Caco-2 (cell line): ENCODE measurements around the gene CLDN11. TPM values are rescaled to one million over a fixed set of nuclear protein-coding genes. Genes with fewer than 3 reads are reported as not detected.

Source experiments
- BruUV-seq: library from RNA; stranded (reverse); fragments of 400-500 nt; replicated peaks from 2 replicates; lab custom pipeline; 2021; lab: Mats Ljungman, UMichigan
- CTCF ChIA-PET: fragments of 300-600 bp; sonication (Branson Sonifier 250); formaldehyde crosslinking; loops from one replicate; lab custom pipeline; 2022; ENCODE audit warnings: antibody characterized with exemption; lab: Charles Lee
- POLR2A ChIA-PET: fragments of 300-600 bp; sonication (Branson Sonifier 250); formaldehyde crosslinking; loops from one replicate; lab custom pipeline; 2022; ENCODE audit warnings: antibody characterized with exemption; lab: Charles Lee
- DNase-seq, 2 experiments: peaks; one replicate each; pipeline versions ENCODE4 v3.0.0 to v3.0.0-alpha.2; 2020 to 2022
- H3K27me3 ChIP-seq: replicated peaks from 2 replicates; pipeline ENCODE4 v1.6.0; 2011; ENCODE audit warnings: low read length; ENCODE audit not compliant: control insufficient read depth, insufficient read depth
- H3K36me3 ChIP-seq: 2 replicates; pipeline ENCODE4 v1.5.1; 2011; ENCODE audit warnings: low read length; ENCODE audit not compliant: control insufficient read depth, insufficient read depth
- H3K4me1 ChIP-seq: fragments of 250-450 bp; sonication (Bioruptor Pico); 2 replicates; pipeline ENCODE4 v1.5.1; 2020; ENCODE audit warnings: mild to moderate bottlenecking
- H3K4me3 ChIP-seq: 2 replicates; pipeline ENCODE4 v1.5.1; 2011; ENCODE audit warnings: low read depth, mild to moderate bottlenecking, control low read depth, low read length
- H3K9me3 ChIP-seq: fragments of 250-450 bp; sonication (Bioruptor Pico); 2 replicates; pipeline ENCODE4 v1.5.1; 2020; ENCODE audit warnings: mild to moderate bottlenecking, moderate library complexity
- H3K27ac Mint-ChIP-seq: one replicate; pipeline ENCODE4 v1.8.0; 2022; ENCODE audit warnings: mixed read lengths; ENCODE audit not compliant: unreplicated experiment
- H3K27me3 Mint-ChIP-seq: one replicate; pipeline ENCODE4 v1.8.0; 2022; ENCODE audit warnings: mixed read lengths; ENCODE audit not compliant: insufficient read depth, unreplicated experiment
- H3K36me3 Mint-ChIP-seq: one replicate; pipeline ENCODE4 v1.8.0; 2022; ENCODE audit warnings: mild to moderate bottlenecking, mixed read lengths; ENCODE audit not compliant: insufficient read depth, unreplicated experiment
- H3K4me1 Mint-ChIP-seq: one replicate; pipeline ENCODE4 v1.8.0; 2022; ENCODE audit warnings: low read depth, mixed read lengths; ENCODE audit not compliant: unreplicated experiment
- H3K4me3 Mint-ChIP-seq: one replicate; pipeline ENCODE4 v1.8.0; 2022; ENCODE audit warnings: mild to moderate bottlenecking, moderate library complexity, mixed read lengths; ENCODE audit not compliant: unreplicated experiment
- H3K9me3 Mint-ChIP-seq: one replicate; pipeline ENCODE4 v1.8.0; 2022; ENCODE audit warnings: mixed read lengths; ENCODE audit not compliant: unreplicated experiment
- intact Hi-C: fragments of 100-400 bp; cut with micrococcal nuclease; formaldehyde crosslinking; loops from one replicate; pipeline ENCODE4 v1.10.0; 2022; ENCODE audit not compliant: unreplicated experiment
- total RNA-seq: library from RNA; stranded (reverse); gene quantifications from 2 replicates; pipeline ENCODE4 v1.2.3, GENCODE V29; 2022
- TF ChIP-seq, protein P1 (sequence below), 2 experiments: fragments of 200-600 bp in 1 of 2; IDR thresholded peaks; 1 replicate in 1 of 2; 2 replicates in 1 of 2; pipeline versions ENCODE4 v1.5.1 to v1.8.0; 2011 to 2022; ENCODE audit warnings: antibody characterized with exemption in 1 of 2, control low read depth in 1 of 2, inconsistent platforms in 1 of 2, low read depth in 1 of 2, low read length in 1 of 2, mild to moderate bottlenecking in 1 of 2, moderate library complexity in 1 of 2; ENCODE audit not compliant: insufficient read depth in 1 of 2, severe bottlenecking in 1 of 2, unreplicated experiment in 1 of 2

Gene CLDN11
- total RNA-seq, 1 experiment from 2014 or later, result 0.41 TPM

DNA sequence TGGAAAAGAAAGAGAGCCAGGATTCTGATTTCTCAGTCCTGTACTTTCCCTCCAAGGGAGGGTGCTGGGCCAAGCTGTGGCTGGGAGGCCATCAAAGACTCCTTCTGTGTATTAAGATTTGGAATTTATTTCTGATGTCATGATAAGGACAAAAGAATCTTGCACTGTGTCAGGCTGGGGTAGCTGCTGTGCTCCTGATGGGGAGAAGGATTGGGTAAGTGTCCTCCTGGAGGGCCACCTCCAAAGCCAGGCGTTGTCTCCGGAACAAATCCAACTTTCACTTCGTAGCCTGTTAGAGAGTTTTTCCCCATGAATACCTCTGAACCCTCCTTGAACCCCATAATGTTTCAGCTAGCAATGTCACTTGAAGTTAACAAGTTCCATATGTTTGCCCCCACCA, 29.9 kb downstream of the CLDN11 start:
- DNase-seq, result no peak
- TF ChIP-seq, protein P1, sequence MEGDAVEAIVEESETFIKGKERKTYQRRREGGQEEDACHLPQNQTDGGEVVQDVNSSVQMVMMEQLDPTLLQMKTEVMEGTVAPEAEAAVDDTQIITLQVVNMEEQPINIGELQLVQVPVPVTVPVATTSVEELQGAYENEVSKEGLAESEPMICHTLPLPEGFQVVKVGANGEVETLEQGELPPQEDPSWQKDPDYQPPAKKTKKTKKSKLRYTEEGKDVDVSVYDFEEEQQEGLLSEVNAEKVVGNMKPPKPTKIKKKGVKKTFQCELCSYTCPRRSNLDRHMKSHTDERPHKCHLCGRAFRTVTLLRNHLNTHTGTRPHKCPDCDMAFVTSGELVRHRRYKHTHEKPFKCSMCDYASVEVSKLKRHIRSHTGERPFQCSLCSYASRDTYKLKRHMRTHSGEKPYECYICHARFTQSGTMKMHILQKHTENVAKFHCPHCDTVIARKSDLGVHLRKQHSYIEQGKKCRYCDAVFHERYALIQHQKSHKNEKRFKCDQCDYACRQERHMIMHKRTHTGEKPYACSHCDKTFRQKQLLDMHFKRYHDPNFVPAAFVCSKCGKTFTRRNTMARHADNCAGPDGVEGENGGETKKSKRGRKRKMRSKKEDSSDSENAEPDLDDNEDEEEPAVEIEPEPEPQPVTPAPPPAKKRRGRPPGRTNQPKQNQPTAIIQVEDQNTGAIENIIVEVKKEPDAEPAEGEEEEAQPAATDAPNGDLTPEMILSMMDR (IDR thresholded peaks at IDR 0.05; ENCODE audit: insufficient read depth in 1 of 2, low read depth in 1 of 2, low read length in 1 of 2, severe bottlenecking in 1 of 2, unreplicated experiment in 1 of 2), result no peak
- Mint-ChIP-seq H3K4me1 (no peaks in the 10 kb centered on the region), H3K9me3 (no peaks in the 10 kb centered on the region), H3K4me3 (no peak overlapping the region), H3K27me3 (peaks cover 4% of the 10 kb centered on the region), H3K36me3 (no peaks in the 10 kb centered on the region), H3K27ac (no peak overlapping the region)
- ChIA-PET CTCF (no interaction called here), POLR2A (no interaction called here)
- no peaks in the 10 kb centered on the region for H3K9me3 ChIP-seq
- H3K27me3 ChIP-seq, result no peaks in the 10 kb centered on the region
- no peaks in the 10 kb centered on the region for H3K36me3 ChIP-seq
- no peaks in the 10 kb centered on the region for H3K4me1 ChIP-seq
- no peak overlapping the region for H3K4me3 ChIP-seq
- BruUV-seq, result no TSS peak
- intact Hi-C loops, result no loop called here

DNA sequence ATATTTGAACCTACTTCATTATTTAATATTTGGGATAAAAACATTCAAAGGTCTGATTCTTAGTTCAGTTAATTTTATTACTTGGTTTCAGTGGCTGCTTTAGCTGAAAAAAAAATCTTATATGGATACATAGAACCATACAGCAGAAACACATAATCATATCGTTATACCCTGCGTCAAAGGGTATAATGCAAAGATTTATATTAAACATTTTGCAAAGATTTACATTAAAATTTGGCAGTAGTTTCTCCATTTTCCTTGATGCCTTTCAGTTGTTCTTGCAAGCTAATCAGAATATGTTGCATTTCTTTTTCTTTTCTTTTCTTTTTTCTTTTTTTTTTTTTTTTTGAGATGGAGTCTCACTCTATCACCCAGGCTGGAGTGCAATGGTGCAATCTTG, 31.4 kb downstream of the CLDN11 start:
- H3K9me3 ChIP-seq, result no peaks in the 10 kb centered on the region
- H3K9me3 Mint-ChIP-seq, result no peaks in the 10 kb centered on the region
- H3K4me1 Mint-ChIP-seq, result no peaks in the 10 kb centered on the region
- CTCF ChIA-PET, result no interaction called here
- no peak overlapping the region for H3K4me3 Mint-ChIP-seq
- H3K27me3 Mint-ChIP-seq, result peaks cover 8% of the 10 kb centered on the region
- H3K27ac Mint-ChIP-seq, result no peak overlapping the region
- POLR2A ChIA-PET, result no interaction called here
- TF ChIP-seq, protein P1 (IDR thresholded peaks at IDR 0.05; ENCODE audit: insufficient read depth in 1 of 2, low read depth in 1 of 2, low read length in 1 of 2, severe bottlenecking in 1 of 2, unreplicated experiment in 1 of 2), result no peak
- H3K27me3 ChIP-seq, result no peaks in the 10 kb centered on the region
- no peaks in the 10 kb centered on the region for H3K4me1 ChIP-seq
- H3K36me3 ChIP-seq, result no peaks in the 10 kb centered on the region
- BruUV-seq, result no TSS peak
- H3K4me3 ChIP-seq, result no peak overlapping the region
- intact Hi-C loops, result no loop called here
- no peak for DNase-seq
- H3K36me3 Mint-ChIP-seq, result no peaks in the 10 kb centered on the region

DNA sequence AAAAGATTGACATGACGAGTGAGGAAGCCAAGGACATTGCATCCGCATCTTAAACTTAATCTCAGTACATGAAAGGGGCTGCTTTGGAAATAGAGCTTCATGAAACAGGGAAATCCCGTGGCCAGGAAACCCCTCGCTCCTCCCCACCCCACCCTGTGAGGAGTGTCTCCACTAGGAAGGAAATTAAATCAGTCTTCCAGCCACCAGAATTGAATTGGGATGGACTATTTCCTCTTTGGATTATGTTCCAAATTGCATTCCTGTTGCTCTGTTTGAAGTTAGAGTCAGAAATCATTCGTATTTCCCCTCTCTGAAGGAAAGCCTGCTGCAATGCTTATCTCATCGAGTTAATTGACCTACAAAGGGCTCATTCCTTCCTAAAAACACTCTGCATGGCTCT, 35.8 kb downstream of the CLDN11 start:
- DNase-seq, result no peak
- peaks cover 14% of the 10 kb centered on the region for H3K27me3 Mint-ChIP-seq
- ChIA-PET POLR2A (no interaction called here), CTCF (no interaction called here)
- Histone ChIP-seq H3K9me3 (no peaks in the 10 kb centered on the region), H3K4me3 (no peak overlapping the region), H3K27me3 (no peaks in the 10 kb centered on the region), H3K36me3 (no peaks in the 10 kb centered on the region), H3K4me1 (no peaks in the 10 kb centered on the region)
- intact Hi-C loops, result no loop called here
- no peaks in the 10 kb centered on the region for H3K9me3 Mint-ChIP-seq
- no peaks in the 10 kb centered on the region for H3K4me1 Mint-ChIP-seq
- BruUV-seq, result no TSS peak
- H3K4me3 Mint-ChIP-seq, result no peak overlapping the region
- H3K36me3 Mint-ChIP-seq, result no peaks in the 10 kb centered on the region
- TF ChIP-seq, protein P1 (IDR thresholded peaks at IDR 0.05; ENCODE audit: insufficient read depth in 1 of 2, low read depth in 1 of 2, low read length in 1 of 2, severe bottlenecking in 1 of 2, unreplicated experiment in 1 of 2), result no peak
- no peak overlapping the region for H3K27ac Mint-ChIP-seq
